IMR-90 (cell line): ENCODE measurements around the gene JPT2. TPM values are rescaled to one million over a fixed set of nuclear protein-coding genes. Genes with fewer than 3 reads are reported as not detected.

Experiments used
- ATAC-seq: fragments of 200-7000 bp; cut with Tn5 transposase; 2 replicates; pipeline ENCODE4 v1.9.1; 2020; ENCODE audit warnings: low read depth, mild to moderate bottlenecking, moderate library complexity
- BruUV-seq: library from RNA; stranded (reverse); fragments of 400-500 nt; replicated peaks from 2 replicates; lab custom pipeline; 2021; lab: Mats Ljungman, UMichigan
- CTCF ChIA-PET: fragments of 300-600 bp; formaldehyde crosslinking; extraction: SDS; loops from one replicate; lab custom pipeline; 2021; ENCODE audit warnings: antibody characterized with exemption; lab: Yijun Ruan, JAX
- POLR2A ChIA-PET: fragments of 300-600 bp; sonication (Branson Sonifier 250); formaldehyde crosslinking; loops from one replicate; lab custom pipeline; 2022; ENCODE audit warnings: antibody characterized with exemption; ENCODE audit not compliant: unreplicated experiment; lab: Charles Lee
- DNase-seq: peaks from one replicate; pipeline ENCODE4 v3.0.0; 2013
- H2AFZ ChIP-seq: replicated peaks from 2 replicates; pipeline ENCODE3; 2013; ENCODE audit warnings: low read length, mild to moderate bottlenecking; ENCODE audit not compliant: poor library complexity
- H2AK5ac ChIP-seq: 2 replicates; pipeline ENCODE4 v1.6.1; 2013; ENCODE audit warnings: low read depth, low read length, inconsistent platforms
- H2AK9ac ChIP-seq: replicated peaks from 2 replicates; pipeline ENCODE3; 2013; ENCODE audit warnings: mild to moderate bottlenecking, low read depth, low read length, moderate library complexity; ENCODE audit not compliant: poor library complexity
- H2BK120ac ChIP-seq: 2 replicates; pipeline ENCODE4 v1.6.1; 2013; ENCODE audit warnings: low read depth, low read length, inconsistent platforms
- H2BK15ac ChIP-seq: 3 replicates; pipeline ENCODE4 v1.6.1; 2013; ENCODE audit warnings: low read depth, low read length, inconsistent platforms
- H2BK20ac ChIP-seq: 2 replicates; pipeline ENCODE4 v1.6.1; 2013; ENCODE audit warnings: low read depth, mild to moderate bottlenecking, inconsistent platforms, low read length, moderate library complexity
- H2BK5ac ChIP-seq: 2 replicates; pipeline ENCODE4 v1.6.1; 2013; ENCODE audit warnings: mild to moderate bottlenecking, low read depth, low read length, inconsistent platforms; ENCODE audit not compliant: poor library complexity, severe bottlenecking
- H3K14ac ChIP-seq: replicated peaks from 2 replicates; pipeline ENCODE4 v1.6.1; 2013; ENCODE audit warnings: low read depth, low read length, inconsistent platforms
- H3K18ac ChIP-seq: 2 replicates; pipeline ENCODE4 v1.6.1; 2013; ENCODE audit warnings: low read depth, low read length, control low read depth
- H3K23ac ChIP-seq: 2 replicates; pipeline ENCODE4 v1.6.1; 2013; ENCODE audit warnings: low read depth, low read length, inconsistent platforms
- H3K27ac ChIP-seq: 2 replicates; pipeline ENCODE4 v1.5.1; 2013; ENCODE audit warnings: mild to moderate bottlenecking, control low read depth, low read length; ENCODE audit not compliant: insufficient read depth
- H3K27me3 ChIP-seq: 2 replicates; pipeline ENCODE4 v1.6.1; 2013; ENCODE audit warnings: low read length; ENCODE audit not compliant: control insufficient read depth, insufficient read depth
- H3K36me3 ChIP-seq: 2 replicates; pipeline ENCODE4 v1.6.1; 2013; ENCODE audit warnings: low read length, mixed read lengths; ENCODE audit not compliant: control insufficient read depth, insufficient read depth
- H3K4ac ChIP-seq: 2 replicates; pipeline ENCODE4 v1.6.1; 2013; ENCODE audit warnings: low read depth, low read length, inconsistent platforms
- H3K4me1 ChIP-seq: 2 replicates; pipeline ENCODE4 v1.6.1; 2013; ENCODE audit warnings: low read length, mixed read lengths; ENCODE audit not compliant: control insufficient read depth, insufficient read depth
- H3K4me2 ChIP-seq: 2 replicates; pipeline ENCODE4 v1.6.1; 2013; ENCODE audit warnings: low read depth, mild to moderate bottlenecking, control low read depth, low read length, moderate library complexity
- H3K4me3 ChIP-seq: 2 replicates; pipeline ENCODE4 v1.5.1; 2013; ENCODE audit warnings: low read depth, mild to moderate bottlenecking, control low read depth, low read length, moderate library complexity; ENCODE audit not compliant: insufficient read depth
- H3K56ac ChIP-seq: 2 replicates; pipeline ENCODE4 v1.6.1; 2013; ENCODE audit warnings: low read length, inconsistent platforms; ENCODE audit not compliant: insufficient read depth; ENCODE audit errors: extremely low read depth
- H3K79me1 ChIP-seq, 2 experiments: 2 replicates each; pipeline ENCODE4 v1.6.1; 2013; ENCODE audit warnings: low read length in 2 of 2, inconsistent platforms in 1 of 2, low read depth in 1 of 2
- H3K9ac ChIP-seq: 2 replicates; pipeline ENCODE4 v1.6.1; 2013; ENCODE audit warnings: low read depth, low read length, control low read depth
- H3K9me1 ChIP-seq: 2 replicates; pipeline ENCODE4 v1.6.1; 2013; ENCODE audit warnings: low read length, inconsistent platforms; ENCODE audit not compliant: insufficient read depth
- H3K9me3 ChIP-seq: 2 replicates; pipeline ENCODE4 v1.6.1; 2013; ENCODE audit warnings: low read length; ENCODE audit not compliant: control insufficient read depth, insufficient read depth
- H4K20me1 ChIP-seq: 2 replicates; pipeline ENCODE4 v1.6.1; 2013; ENCODE audit warnings: low read length, inconsistent platforms; ENCODE audit not compliant: insufficient read depth
- H4K5ac ChIP-seq: 2 replicates; pipeline ENCODE4 v1.6.1; 2013; ENCODE audit warnings: mild to moderate bottlenecking, low read depth, low read length, control low read depth
- H4K8ac ChIP-seq, 2 experiments: 2 replicates each; pipeline ENCODE4 v1.6.1; 2013; ENCODE audit warnings: low read depth in 2 of 2, low read length in 2 of 2, control low read depth in 1 of 2, inconsistent platforms in 1 of 2
- H4K91ac ChIP-seq: 2 replicates; pipeline ENCODE4 v1.6.1; 2013; ENCODE audit warnings: low read depth, low read length, inconsistent platforms; ENCODE audit not compliant: insufficient read depth
- CEBPB ChIP-seq: IDR thresholded peaks from 2 replicates; pipeline ENCODE4 v1.6.1; 2012; ENCODE audit warnings: low read depth, low read length, improper control_type of control experiment
- FOS ChIP-seq: fragments of 150-350 bp; IDR thresholded peaks from 2 replicates; pipeline ENCODE4 v1.6.1; 2016; ENCODE audit warnings: low read depth, low read length
- MXI1 ChIP-seq: IDR thresholded peaks from 2 replicates; pipeline ENCODE4 v1.6.1; 2012; ENCODE audit warnings: low read depth, mild to moderate bottlenecking, low read length, moderate library complexity, borderline replicate concordance
- NFE2L2 ChIP-seq: fragments of 150-350 bp; IDR thresholded peaks from 2 replicates; pipeline ENCODE4 v1.6.1; 2016; ENCODE audit warnings: low read depth, mild to moderate bottlenecking, low read length
- RCOR1 ChIP-seq: IDR thresholded peaks from 2 replicates; pipeline ENCODE4 v1.6.1; 2012; ENCODE audit warnings: mild to moderate bottlenecking, low read length, improper control_type of control experiment; ENCODE audit not compliant: insufficient replicate concordance
- whole genome bisulfite sequencing, 2 experiments: methylation state at CpG; one replicate each; pipeline versions ENCODE4 v1.1.5 to v1.1.7; 2013; ENCODE audit warnings: missing lambda C conversion rate in 2 of 2; ENCODE audit not compliant: insufficient read length in 1 of 2; ENCODE audit errors: extremely low coverage in 2 of 2; 5-methylcytosine and 5-hydroxymethylcytosine counted together
- dilution Hi-C: fragments of 300-500 bp; cut with HindIII; formaldehyde crosslinking; loops from one replicate; pipeline ENCODE4 v1.14.3; 2018; ENCODE audit warnings: low sequenced_read_pairs; ENCODE audit not compliant: unreplicated experiment
- in situ Hi-C: fragments of 300-500 bp; cut with MboI; formaldehyde crosslinking; loops from 3 replicates; pipeline ENCODE4 v1.14.3; 2019; ENCODE audit warnings: low sequenced_read_pairs, inconsistent platforms, mixed read lengths
- intact Hi-C: fragments of 100-400 bp; cut with micrococcal nuclease; formaldehyde crosslinking; loops from 2 replicates; pipeline ENCODE4 v1.10.0; 2022
- polyA plus RNA-seq, 3 experiments: library from polyadenylated mRNA; depleted of rRNA; stranded (reverse); fragments of >200 nt; gene quantifications; 2 replicates each; pipeline ENCODE4 v1.2.3, GENCODE V29; 2012; ENCODE audit warnings: low replicate concordance in 1 of 3
- total RNA-seq: library from RNA; depleted of rRNA; stranded (reverse); fragments of >200 nt; gene quantifications from 2 replicates; pipeline ENCODE4 v1.2.3, GENCODE V29; 2012

Gene JPT2
- total and polyA plus RNA-seq, 2 of the 4 experiments (the other 2 are of a cell fraction): 40.0 to 41.5 TPM

DNA sequence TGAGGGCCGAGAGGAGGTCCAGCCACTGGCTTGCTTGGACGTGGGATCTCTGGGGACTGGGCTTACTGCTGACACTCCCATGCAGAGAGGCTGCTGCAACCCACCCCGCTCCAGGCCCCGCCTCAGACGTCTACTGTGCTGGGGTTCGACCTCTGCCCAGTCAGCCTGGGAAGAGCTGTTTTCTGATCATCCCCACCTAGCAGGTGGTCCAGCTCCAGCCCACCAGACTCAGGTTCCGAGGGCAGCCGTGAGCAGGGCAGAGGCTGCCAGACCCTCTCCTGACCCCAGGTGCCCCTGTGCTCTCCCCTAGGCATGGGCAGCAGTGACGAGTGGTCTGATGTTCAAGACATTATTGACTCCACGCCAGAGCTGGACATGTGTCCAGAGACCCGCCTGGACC lies 69.9 kb downstream of the JPT2 start:
- Histone ChIP-seq H3K4ac (no peak overlapping the region), H3K4me1 (peaks cover 2% of the 10 kb centered on the region; the same call in 1 of the 2 replicates), H2BK5ac (no peak overlapping the region), H2BK15ac (no peak overlapping the region), H4K8ac (no peak overlapping the region), H3K4me2 (no peak overlapping the region), H3K23ac (no peak overlapping the region), H2BK20ac (no peak overlapping the region), H3K9me3 (no peaks in the 10 kb centered on the region), H4K91ac (no peak overlapping the region), H2AK9ac (no peak overlapping the region), H2AFZ (no peak overlapping the region), H4K5ac (no peak overlapping the region), H4K20me1 (peaks cover 11% of the 10 kb centered on the region; the same call in 1 of the 2 replicates), H3K9ac (no peak overlapping the region), H3K27ac (no peak overlapping the region), H3K36me3 (peaks cover 68% of the 10 kb centered on the region), H3K27me3 (no peaks in the 10 kb centered on the region), H3K14ac (no peak overlapping the region), H3K18ac (no peak overlapping the region), H3K9me1 (peaks cover 6% of the 10 kb centered on the region; the same call in 1 of the 2 replicates), H2AK5ac (no peak overlapping the region), H2BK120ac (no peak overlapping the region), H3K4me3 (no peak overlapping the region), H3K56ac (no peak overlapping the region), H3K79me1 (peaks cover 15 to 42% of the 10 kb centered on the region in 2 experiments; a peak in 2 of 4 replicates)
- intact Hi-C loops: no loop called here
- TF ChIP-seq CEBPB (no peak), FOS (no peak), MXI1 (no peak), NFE2L2 (no peak), RCOR1 (no peak)
- dilution Hi-C loops: no loop called here
- no TSS peak for BruUV-seq
- POLR2A ChIA-PET: no interaction called here
- in situ Hi-C loops: no loop called here
- CTCF ChIA-PET: no interaction called here
- DNase-seq (no peak), ATAC-seq (no peak)
- WGBS, 2 experiments: 93% methylated on average over 7 of the region's 11 CpGs; no CpG with 5 or more reads in 1 of the 2 experiments
